ENCODE results near the gene STMND1. TPM values are rescaled to one million over a fixed set of nuclear protein-coding genes. Genes with fewer than 3 reads are reported as not detected.

The STMND1 gene
- total and polyA plus RNA-seq, 4 donors = 0.32 to 1.7 (median 0.46) TPM

DNA sequence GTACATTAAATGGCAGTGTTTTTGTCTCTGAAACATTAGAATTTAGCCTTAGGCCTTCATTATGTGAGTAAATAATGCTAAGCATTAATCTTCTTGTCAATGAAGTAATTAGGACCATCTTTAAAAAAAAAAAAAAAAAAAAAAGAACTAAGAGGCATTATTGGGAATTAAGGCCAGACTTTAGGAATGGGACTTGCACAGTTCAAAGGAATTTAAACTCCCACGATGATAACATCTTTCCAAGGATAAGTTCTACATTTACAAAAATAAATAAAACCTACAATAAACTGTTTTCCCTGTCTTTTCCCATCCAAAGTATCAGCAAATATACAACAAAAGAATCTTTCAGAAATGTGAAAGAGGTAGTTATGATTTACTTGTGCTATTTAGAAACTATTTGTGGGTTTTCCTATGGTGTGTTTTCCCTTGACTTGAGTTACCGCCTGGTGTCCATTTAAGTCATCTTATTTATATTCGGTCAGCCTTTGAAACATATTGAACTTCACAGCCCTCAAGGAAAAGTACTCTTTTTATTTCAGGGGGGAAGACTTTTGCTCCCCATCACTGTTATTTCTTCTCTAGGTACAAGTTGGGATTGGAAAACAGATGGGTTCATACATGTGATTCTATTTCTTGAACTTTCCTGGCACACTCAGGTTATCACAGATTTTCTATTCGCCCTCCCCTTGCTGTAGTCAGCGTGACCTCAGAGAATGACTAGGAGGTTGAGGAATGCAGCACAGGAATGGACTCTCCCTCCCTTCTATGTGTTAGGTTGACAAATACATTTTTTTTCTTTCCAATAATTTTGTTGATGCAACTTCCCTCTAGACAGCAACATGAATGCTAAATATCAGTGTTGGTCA lies 13.6 kb downstream of the STMND1 start:
- Histone ChIP-seq H3K4me1 (ENCODE audit: control insufficient read depth, insufficient read depth, low read length) (peaks cover 4% of the 10 kb centered on the region), H3K9me3 (ENCODE audit: control insufficient read depth, insufficient read depth, low read length) (no peaks in the 10 kb centered on the region), H3K4me3 (ENCODE audit: low read depth, low read length) (no peak overlapping the region), H3K36me3 (ENCODE audit: control insufficient read depth, insufficient read depth, low read length) (no peaks in the 10 kb centered on the region), H3K27ac (ENCODE audit: low read depth, low read length) (no peak overlapping the region), H3K27me3 (ENCODE audit: control insufficient read depth, insufficient read depth, low read length) (no peaks in the 10 kb centered on the region)
- no CpG with 5 or more reads among the region's 5 CpGs for WGBS (ENCODE audit: insufficient coverage)
- no peak for DNase-seq (ENCODE audit: low read depth in 4 of 6, low spot score in 6 of 6)

DNA sequence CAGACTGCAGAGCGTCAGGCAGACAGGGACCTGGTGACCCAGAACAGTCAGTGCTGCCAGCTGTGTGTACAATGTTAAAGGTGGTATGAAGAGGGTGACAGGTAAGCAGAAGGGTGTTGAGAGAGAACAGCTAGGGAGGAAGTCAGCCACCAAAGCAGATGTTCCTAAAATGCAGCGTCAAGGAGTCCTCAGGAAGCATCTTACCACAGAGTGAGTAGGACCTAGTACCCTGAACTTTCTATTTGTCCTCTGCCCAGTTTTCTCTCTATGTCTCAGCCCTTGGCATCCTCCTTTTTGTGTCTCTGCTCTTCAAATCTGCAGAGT lies 14.2 kb downstream of the STMND1 start:
- no peaks in the 10 kb centered on the region for H3K9me3 ChIP-seq (ENCODE audit: control insufficient read depth, insufficient read depth, low read length)
- no peaks in the 10 kb centered on the region for H3K36me3 ChIP-seq (ENCODE audit: control insufficient read depth, insufficient read depth, low read length)
- no peak overlapping the region for H3K4me3 ChIP-seq (ENCODE audit: low read depth, low read length)
- peaks cover 4% of the 10 kb centered on the region for H3K4me1 ChIP-seq (ENCODE audit: control insufficient read depth, insufficient read depth, low read length)
- no peak overlapping the region for H3K27ac ChIP-seq (ENCODE audit: low read depth, low read length)
- no peak for DNase-seq (ENCODE audit: low read depth in 4 of 6, low spot score in 6 of 6)
- 91% methylated on average over 2 of the region's 2 CpGs for WGBS (ENCODE audit: insufficient coverage)
- no peaks in the 10 kb centered on the region for H3K27me3 ChIP-seq (ENCODE audit: control insufficient read depth, insufficient read depth, low read length)

DNA sequence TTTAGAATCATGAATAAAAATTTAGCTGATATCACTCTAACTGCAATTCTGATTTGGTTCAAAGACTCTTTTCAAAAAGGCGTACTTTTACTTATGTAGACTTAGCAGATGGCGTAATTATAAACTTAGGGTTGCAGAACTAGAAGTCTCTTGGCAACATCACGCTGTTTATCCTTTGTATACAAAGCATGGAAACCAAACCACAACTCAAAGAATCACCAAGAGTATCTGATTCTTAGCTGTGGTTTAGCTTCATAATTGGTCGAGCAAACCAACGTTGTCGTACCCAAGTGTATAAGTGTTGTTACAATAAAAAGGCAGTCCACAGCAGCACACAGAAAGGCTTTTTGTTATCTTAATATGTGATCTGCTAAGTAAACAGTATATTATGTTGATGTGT lies 18.2 kb downstream of the STMND1 start:
- Histone ChIP-seq H3K9me3 (ENCODE audit: control insufficient read depth, insufficient read depth, low read length) (no peaks in the 10 kb centered on the region), H3K36me3 (ENCODE audit: control insufficient read depth, insufficient read depth, low read length) (no peaks in the 10 kb centered on the region), H3K4me1 (ENCODE audit: control insufficient read depth, insufficient read depth, low read length) (no peaks in the 10 kb centered on the region), H3K4me3 (ENCODE audit: low read depth, low read length) (no peak overlapping the region), H3K27me3 (ENCODE audit: control insufficient read depth, insufficient read depth, low read length) (no peaks in the 10 kb centered on the region), H3K27ac (ENCODE audit: low read depth, low read length) (no peak overlapping the region)
- peak in 2 of 6 donors; percentile 18 to 58 for DNase-seq (ENCODE audit: low read depth in 4 of 6, low spot score in 6 of 6)
- no CpG with 5 or more reads among the region's 6 CpGs for WGBS (ENCODE audit: insufficient coverage)

DNA sequence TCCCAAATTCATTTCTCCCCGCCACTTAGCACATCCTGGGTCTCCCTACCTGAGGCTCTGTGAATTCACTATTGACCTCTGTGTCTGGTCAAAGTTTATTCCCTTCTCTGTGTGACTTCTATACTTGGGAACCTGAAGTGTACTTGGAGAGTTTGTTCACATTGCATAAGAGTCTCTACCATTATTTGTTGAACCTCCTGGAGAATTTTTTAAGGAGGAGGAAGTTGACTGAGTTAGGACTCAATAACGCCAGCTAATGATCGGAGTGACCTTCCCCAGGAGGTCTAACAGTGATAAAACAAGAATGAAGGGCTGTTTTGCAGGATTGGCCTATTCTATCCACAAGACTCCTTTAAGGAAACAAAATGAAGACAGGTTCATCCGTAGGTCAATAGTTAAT lies 23.6 kb downstream of the STMND1 start:
- Histone ChIP-seq H3K36me3 (ENCODE audit: control insufficient read depth, insufficient read depth, low read length) (no peaks in the 10 kb centered on the region), H3K4me1 (ENCODE audit: control insufficient read depth, insufficient read depth, low read length) (no peaks in the 10 kb centered on the region), H3K9me3 (ENCODE audit: control insufficient read depth, insufficient read depth, low read length) (no peaks in the 10 kb centered on the region), H3K27ac (ENCODE audit: low read depth, low read length) (no peak overlapping the region), H3K4me3 (ENCODE audit: low read depth, low read length) (no peak overlapping the region), H3K27me3 (ENCODE audit: control insufficient read depth, insufficient read depth, low read length) (no peaks in the 10 kb centered on the region)
- DNase-seq (ENCODE audit: low read depth in 4 of 6, low spot score in 6 of 6) = peak in 1 of 6 donors; percentile 9
- no CpG with 5 or more reads among the region's 4 CpGs for WGBS (ENCODE audit: insufficient coverage)

GRCh38 chr6:17130786-17131185 lies 28.9 kb downstream of the STMND1 start:
- H3K4me1 ChIP-seq (ENCODE audit: control insufficient read depth, insufficient read depth, low read length) = no peaks in the 10 kb centered on the region
- H3K9me3 ChIP-seq (ENCODE audit: control insufficient read depth, insufficient read depth, low read length) = no peaks in the 10 kb centered on the region
- WGBS (ENCODE audit: insufficient coverage) = 100% methylated on average over 1 of the region's 3 CpGs
- no peak overlapping the region for H3K27ac ChIP-seq (ENCODE audit: low read depth, low read length)
- no peaks in the 10 kb centered on the region for H3K36me3 ChIP-seq (ENCODE audit: control insufficient read depth, insufficient read depth, low read length)
- no peak overlapping the region for H3K4me3 ChIP-seq (ENCODE audit: low read depth, low read length)
- DNase-seq (ENCODE audit: low read depth in 4 of 6, low spot score in 6 of 6) = no peak
- H3K27me3 ChIP-seq (ENCODE audit: control insufficient read depth, insufficient read depth, low read length) = no peaks in the 10 kb centered on the region

DNA sequence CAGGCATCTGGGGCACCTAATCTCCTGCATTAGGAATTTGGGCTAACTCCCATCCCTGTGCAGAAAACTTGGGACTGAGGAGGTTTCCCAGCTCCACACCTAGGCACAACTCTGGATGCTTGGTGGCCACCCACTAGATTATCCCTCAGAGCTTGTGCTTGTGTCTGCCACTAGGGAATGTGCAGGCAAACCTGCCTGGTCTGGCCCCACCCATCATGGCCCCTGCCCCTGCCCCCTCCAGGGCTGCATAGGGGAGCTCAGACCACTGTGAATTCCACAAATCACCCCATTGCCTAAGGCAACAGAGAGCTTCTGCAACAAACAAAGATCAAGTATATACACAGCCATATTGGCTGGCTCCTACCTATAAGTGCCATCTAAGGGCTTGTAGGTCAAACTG lies 31.1 kb downstream of the STMND1 start:
- Histone ChIP-seq H3K27me3 (ENCODE audit: control insufficient read depth, insufficient read depth, low read length) (no peaks in the 10 kb centered on the region), H3K4me3 (ENCODE audit: low read depth, low read length) (no peak overlapping the region), H3K27ac (ENCODE audit: low read depth, low read length) (no peak overlapping the region), H3K36me3 (ENCODE audit: control insufficient read depth, insufficient read depth, low read length) (no peaks in the 10 kb centered on the region), H3K4me1 (ENCODE audit: control insufficient read depth, insufficient read depth, low read length) (no peaks in the 10 kb centered on the region), H3K9me3 (ENCODE audit: control insufficient read depth, insufficient read depth, low read length) (no peaks in the 10 kb centered on the region)
- no peak for DNase-seq (ENCODE audit: low read depth in 4 of 6, low spot score in 6 of 6)

DNA sequence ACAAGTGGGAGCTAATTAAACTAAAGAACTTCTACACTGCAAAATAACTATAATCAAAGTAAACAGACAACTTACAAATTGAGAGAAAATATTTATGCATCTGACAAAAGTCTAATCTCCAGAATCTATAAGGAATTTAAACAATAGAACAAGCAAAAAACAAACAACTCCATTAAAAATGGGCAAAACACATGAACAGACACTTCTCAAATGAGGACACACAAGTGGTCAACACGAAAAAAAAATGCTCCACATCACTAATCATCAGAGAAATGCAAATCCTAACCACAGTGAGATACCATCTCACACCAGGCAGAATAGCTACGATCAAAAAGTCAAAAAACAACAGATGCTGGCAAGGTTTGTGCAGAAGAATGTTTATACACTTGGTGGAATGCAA lies 36.2 kb downstream of the STMND1 start:
- H3K36me3 ChIP-seq (ENCODE audit: control insufficient read depth, insufficient read depth, low read length) = no peaks in the 10 kb centered on the region
- no peak overlapping the region for H3K27ac ChIP-seq (ENCODE audit: low read depth, low read length)
- no peak for DNase-seq (ENCODE audit: low read depth in 4 of 6, low spot score in 6 of 6)
- peaks cover 5% of the 10 kb centered on the region for H3K9me3 ChIP-seq (ENCODE audit: control insufficient read depth, insufficient read depth, low read length)
- H3K4me3 ChIP-seq (ENCODE audit: low read depth, low read length) = no peak overlapping the region
- H3K4me1 ChIP-seq (ENCODE audit: control insufficient read depth, insufficient read depth, low read length) = no peaks in the 10 kb centered on the region
- 17% methylated on average over 1 of the region's 2 CpGs for WGBS (ENCODE audit: insufficient coverage)
- H3K27me3 ChIP-seq (ENCODE audit: control insufficient read depth, insufficient read depth, low read length) = no peaks in the 10 kb centered on the region

DNA sequence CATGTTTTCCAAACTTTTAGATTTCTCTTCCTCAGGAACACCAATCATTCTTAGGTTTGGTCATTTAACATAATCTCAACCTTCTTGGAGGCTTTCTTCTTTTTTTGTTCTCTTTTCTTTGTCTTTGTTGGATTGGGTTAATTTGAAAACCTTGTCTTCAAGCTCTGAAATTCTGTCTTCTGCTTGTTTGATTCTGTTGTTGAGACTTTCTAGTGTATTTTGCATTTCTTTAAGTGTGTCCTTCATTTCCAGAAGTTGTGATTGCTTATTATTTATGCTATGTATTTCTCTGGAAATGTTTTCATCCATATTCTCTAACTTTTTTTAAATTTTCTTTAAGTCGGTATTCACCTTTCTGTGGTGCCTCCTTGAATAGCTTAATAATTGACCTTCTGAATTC lies 42.2 kb downstream of the STMND1 start:
- H3K4me1 ChIP-seq (ENCODE audit: control insufficient read depth, insufficient read depth, low read length) = no peaks in the 10 kb centered on the region

GRCh38 chr6:17149571-17149970 lies 47.7 kb downstream of the STMND1 start:
- H3K27ac ChIP-seq (ENCODE audit: low read depth, low read length) = no peak overlapping the region
- no peak for DNase-seq (ENCODE audit: low read depth in 4 of 6, low spot score in 6 of 6)
- H3K27me3 ChIP-seq (ENCODE audit: control insufficient read depth, insufficient read depth, low read length) = no peaks in the 10 kb centered on the region
- H3K4me3 ChIP-seq (ENCODE audit: low read depth, low read length) = no peak overlapping the region
- peaks cover under 1% of the 10 kb centered on the region for H3K9me3 ChIP-seq (ENCODE audit: control insufficient read depth, insufficient read depth, low read length)
- no peaks in the 10 kb centered on the region for H3K36me3 ChIP-seq (ENCODE audit: control insufficient read depth, insufficient read depth, low read length)
- 78% methylated on average over 1 of the region's 2 CpGs for WGBS (ENCODE audit: insufficient coverage)
- no peaks in the 10 kb centered on the region for H3K4me1 ChIP-seq (ENCODE audit: control insufficient read depth, insufficient read depth, low read length)

More for the DNA sequence above, 42.2 kb downstream of the STMND1 start:
- Histone ChIP-seq H3K4me3 (ENCODE audit: low read depth, low read length) (no peak overlapping the region), H3K27ac (ENCODE audit: low read depth, low read length) (no peak overlapping the region), H3K9me3 (ENCODE audit: control insufficient read depth, insufficient read depth, low read length) (peaks cover 3% of the 10 kb centered on the region), H3K36me3 (ENCODE audit: control insufficient read depth, insufficient read depth, low read length) (no peaks in the 10 kb centered on the region), H3K27me3 (ENCODE audit: control insufficient read depth, insufficient read depth, low read length) (no peaks in the 10 kb centered on the region)
- DNase-seq (ENCODE audit: low read depth in 4 of 6, low spot score in 6 of 6) = no peak
- no CpG with 5 or more reads among the region's 1 CpG for WGBS (ENCODE audit: insufficient coverage)

- 60% methylated on average over 2 of the region's 2 CpGs for WGBS (ENCODE audit: insufficient coverage)
- Histone ChIP-seq H3K9me3 (ENCODE audit: control insufficient read depth, insufficient read depth, low read length) (no peaks in the 10 kb centered on the region), H3K27me3 (ENCODE audit: control insufficient read depth, insufficient read depth, low read length) (no peaks in the 10 kb centered on the region), H3K27ac (ENCODE audit: low read depth, low read length) (no peak overlapping the region), H3K36me3 (ENCODE audit: control insufficient read depth, insufficient read depth, low read length) (no peaks in the 10 kb centered on the region), H3K4me3 (ENCODE audit: low read depth, low read length) (no peak overlapping the region), H3K4me1 (ENCODE audit: control insufficient read depth, insufficient read depth, low read length) (no peaks in the 10 kb centered on the region)
- DNase-seq (ENCODE audit: low read depth in 4 of 6, low spot score in 6 of 6) = no peak
These were observed 48.2 kb downstream of the STMND1 start for GRCh38 chr6:17150096-17150495.
